B cell (primary cell): ENCODE data around the gene TEF.

ENCODE experiments used
- EZH2 ChIP-seq: IDR thresholded peaks from 2 replicates; pipeline ENCODE4 v1.6.1; 2012; ENCODE audit warnings: borderline replicate concordance, low read depth, mild to moderate bottlenecking, moderate library complexity, low read length; ENCODE audit not compliant: insufficient read depth, poor library complexity, severe bottlenecking
- TF ChIP-seq, protein P1 (sequence below): fragments of 200-600 bp; IDR thresholded peaks from one replicate; pipeline ENCODE4 v1.8.0; 2022; ENCODE audit warnings: antibody characterized with exemption, mild to moderate bottlenecking

DNA sequence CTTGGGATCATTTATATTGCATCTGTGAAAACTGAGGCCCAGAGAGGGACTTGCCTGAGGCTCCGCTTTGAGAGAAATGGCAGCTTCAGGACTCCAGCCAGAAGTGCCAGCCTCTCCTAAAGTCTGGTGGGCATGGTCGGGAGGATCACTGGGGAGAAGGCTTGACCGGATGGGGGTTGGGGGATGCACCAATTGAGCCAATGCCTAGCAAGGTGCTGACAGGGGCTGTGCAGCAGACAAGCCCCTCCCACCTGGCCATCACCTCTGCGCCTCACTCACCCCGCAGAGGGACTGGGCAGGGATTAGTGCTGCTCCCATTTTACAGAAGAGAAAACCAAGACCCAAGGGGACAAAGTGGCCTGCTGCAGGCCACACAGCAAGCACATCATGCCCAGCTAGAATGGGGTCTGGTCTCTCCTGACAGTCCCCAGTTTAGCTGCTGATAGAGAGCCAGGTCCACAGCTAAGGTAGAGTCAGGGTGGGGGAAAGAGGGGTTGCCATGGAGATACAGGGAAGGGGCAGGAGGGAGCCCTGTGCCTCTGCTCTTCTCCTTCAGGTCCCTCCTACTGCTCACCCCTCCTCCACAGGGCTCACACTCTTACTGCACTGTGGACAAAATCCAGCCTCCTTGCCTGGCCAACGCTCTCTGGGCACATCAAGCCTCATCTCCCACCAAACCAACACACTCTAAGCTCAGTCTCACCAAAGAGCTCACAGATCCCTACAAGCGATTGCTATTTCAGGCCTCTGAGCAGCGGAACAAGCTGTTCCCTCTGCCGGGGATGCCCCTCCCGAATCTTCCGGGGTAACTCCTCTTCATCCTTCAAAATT lies 29.5 kb downstream of the TEF start:
- TF ChIP-seq, protein P1, sequence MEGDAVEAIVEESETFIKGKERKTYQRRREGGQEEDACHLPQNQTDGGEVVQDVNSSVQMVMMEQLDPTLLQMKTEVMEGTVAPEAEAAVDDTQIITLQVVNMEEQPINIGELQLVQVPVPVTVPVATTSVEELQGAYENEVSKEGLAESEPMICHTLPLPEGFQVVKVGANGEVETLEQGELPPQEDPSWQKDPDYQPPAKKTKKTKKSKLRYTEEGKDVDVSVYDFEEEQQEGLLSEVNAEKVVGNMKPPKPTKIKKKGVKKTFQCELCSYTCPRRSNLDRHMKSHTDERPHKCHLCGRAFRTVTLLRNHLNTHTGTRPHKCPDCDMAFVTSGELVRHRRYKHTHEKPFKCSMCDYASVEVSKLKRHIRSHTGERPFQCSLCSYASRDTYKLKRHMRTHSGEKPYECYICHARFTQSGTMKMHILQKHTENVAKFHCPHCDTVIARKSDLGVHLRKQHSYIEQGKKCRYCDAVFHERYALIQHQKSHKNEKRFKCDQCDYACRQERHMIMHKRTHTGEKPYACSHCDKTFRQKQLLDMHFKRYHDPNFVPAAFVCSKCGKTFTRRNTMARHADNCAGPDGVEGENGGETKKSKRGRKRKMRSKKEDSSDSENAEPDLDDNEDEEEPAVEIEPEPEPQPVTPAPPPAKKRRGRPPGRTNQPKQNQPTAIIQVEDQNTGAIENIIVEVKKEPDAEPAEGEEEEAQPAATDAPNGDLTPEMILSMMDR, result no peak
- no peak for TF ChIP-seq EZH2
